HUES64 (cell line): Measurements from ENCODE around the gene IGF1R.
"Not testable (repeated sequence)": the region's sequence is repeated elsewhere in the genome, so short reads cannot be mapped to it uniquely, and the experiment has no call there.

ENCODE experiments used
- H3K27ac ChIP-seq: 2 replicates; pipeline ENCODE4 v1.7.0; 2013; ENCODE audit warnings: low read depth, low read length, inconsistent platforms
- H3K27me3 ChIP-seq: 2 replicates; pipeline ENCODE4 v1.6.1; 2013; ENCODE audit warnings: mild to moderate bottlenecking, low read length; ENCODE audit not compliant: insufficient read depth
- H3K36me3 ChIP-seq: 2 replicates; pipeline ENCODE4 v1.6.1; 2013; ENCODE audit warnings: mild to moderate bottlenecking, low read length; ENCODE audit not compliant: insufficient read depth
- H3K4me1 ChIP-seq: 2 replicates; pipeline ENCODE4 v1.6.1; 2013; ENCODE audit warnings: mild to moderate bottlenecking, low read length, moderate library complexity; ENCODE audit not compliant: insufficient read depth
- H3K4me3 ChIP-seq: 2 replicates; pipeline ENCODE4 v1.5.1; 2013; ENCODE audit warnings: mild to moderate bottlenecking, low read length, moderate library complexity
- H3K9ac ChIP-seq: 2 replicates; pipeline ENCODE4 v1.6.1; 2013; ENCODE audit warnings: mild to moderate bottlenecking, low read depth, low read length
- H3K9me3 ChIP-seq: 2 replicates; pipeline ENCODE4 v1.6.1; 2013; ENCODE audit warnings: low read depth, low read length; ENCODE audit not compliant: insufficient read depth
- WGBS: fragments of 150-250, 120-280 bp; methylation state at CpG from one replicate; pipeline ENCODE4 v1.1.7; 2013; ENCODE audit warnings: missing lambda C conversion rate; 5-methylcytosine and 5-hydroxymethylcytosine counted together

The IGF1R gene

GRCh38 chr15:98955961-98956723 lies 307.8 kb downstream of the IGF1R start:
- Histone ChIP-seq H3K4me3 (no peak overlapping the region), H3K9me3 (no peaks in the 10 kb centered on the region), H3K4me1 (no peaks in the 10 kb centered on the region), H3K27ac (no peak overlapping the region), H3K9ac (no peak overlapping the region), H3K36me3 (peaks cover 96% of the 10 kb centered on the region), H3K27me3 (no peaks in the 10 kb centered on the region)
- WGBS, result 95% methylated on average over 25 of the region's 25 CpGs

GRCh38 chr15:98956796-98957553 lies 308.6 kb downstream of the IGF1R start:
- Histone ChIP-seq H3K4me3 (no peak overlapping the region), H3K27me3 (no peaks in the 10 kb centered on the region), H3K4me1 (no peaks in the 10 kb centered on the region), H3K9ac (no peak overlapping the region), H3K27ac (no peak overlapping the region), H3K9me3 (no peaks in the 10 kb centered on the region; the same call in 1 of the 2 replicates), H3K36me3 (peaks cover 96% of the 10 kb centered on the region)
- 95% methylated on average over 37 of the region's 39 CpGs for WGBS

GRCh38 chr15:98957655-98958054 lies 309.3 kb downstream of the IGF1R start:
- no peaks in the 10 kb centered on the region for H3K4me1 ChIP-seq

GRCh38 chr15:98958076-98958475 lies 309.7 kb downstream of the IGF1R start:
- 94% methylated on average over 11 of the region's 11 CpGs for WGBS
- Histone ChIP-seq H3K4me3 (no peak overlapping the region), H3K27me3 (no peaks in the 10 kb centered on the region), H3K27ac (no peak overlapping the region), H3K36me3 (peaks cover 95% of the 10 kb centered on the region), H3K9ac (no peak overlapping the region), H3K4me1 (no peaks in the 10 kb centered on the region), H3K9me3 (no peaks in the 10 kb centered on the region; the same call in 1 of the 2 replicates)

More at GRCh38 chr15:98957655-98958054, 309.3 kb downstream of the IGF1R start:
- H3K27ac ChIP-seq, result no peak overlapping the region
- no peak overlapping the region for H3K9ac ChIP-seq
- H3K36me3 ChIP-seq, result peaks cover 96% of the 10 kb centered on the region
- H3K4me3 ChIP-seq, result no peak overlapping the region
- WGBS, result 96% methylated on average over 6 of the region's 6 CpGs
- H3K9me3 ChIP-seq, result no peaks in the 10 kb centered on the region; the same call in 1 of the 2 replicates
- H3K27me3 ChIP-seq, result no peaks in the 10 kb centered on the region

- Histone ChIP-seq H3K27ac (no peak overlapping the region), H3K4me3 (no peak overlapping the region), H3K9me3 (no peaks in the 10 kb centered on the region; the same call in 1 of the 2 replicates), H3K9ac (no peak overlapping the region), H3K27me3 (no peaks in the 10 kb centered on the region), H3K36me3 (peaks cover 89% of the 10 kb centered on the region), H3K4me1 (no peaks in the 10 kb centered on the region)
- WGBS, result 97% methylated on average over 22 of the region's 22 CpGs
Observed at GRCh38 chr15:98958918-98959639, 310.7 kb downstream of the IGF1R start.

- Histone ChIP-seq H3K4me1 (no peaks in the 10 kb centered on the region), H3K9me3 (no peaks in the 10 kb centered on the region; the same call in 1 of the 2 replicates), H3K4me3 (no peak overlapping the region), H3K9ac (no peak overlapping the region), H3K27me3 (no peaks in the 10 kb centered on the region), H3K36me3 (peaks cover 83% of the 10 kb centered on the region), H3K27ac (no peak overlapping the region)
- WGBS, result 100% methylated on average over 2 of the region's 3 CpGs
Observed at GRCh38 chr15:98959640-98960007, 311.3 kb downstream of the IGF1R start.

- H3K4me3 ChIP-seq, result no peak overlapping the region
- no peaks in the 10 kb centered on the region for H3K4me1 ChIP-seq
- no peak overlapping the region for H3K27ac ChIP-seq
- whole genome bisulfite sequencing, result 94% methylated on average over 21 of the region's 21 CpGs
- H3K36me3 ChIP-seq, result peaks cover 76% of the 10 kb centered on the region
- no peaks in the 10 kb centered on the region for H3K27me3 ChIP-seq
- no peak overlapping the region for H3K9ac ChIP-seq
- no peaks in the 10 kb centered on the region; the same call in 1 of the 2 replicates for H3K9me3 ChIP-seq
Observed at GRCh38 chr15:98960555-98961050, 312.3 kb downstream of the IGF1R start.

GRCh38 chr15:98963444-98963843 lies 315.1 kb downstream of the IGF1R start:
- 91% methylated on average over 8 of the region's 8 CpGs for WGBS

GRCh38 chr15:98964466-98965133 lies 316.3 kb downstream of the IGF1R start:
- H3K27ac ChIP-seq, result no peak overlapping the region
- no peaks in the 10 kb centered on the region; the same call in 1 of the 2 replicates for H3K9me3 ChIP-seq
- no peaks in the 10 kb centered on the region for H3K4me1 ChIP-seq
- H3K27me3 ChIP-seq, result no peaks in the 10 kb centered on the region
- H3K9ac ChIP-seq, result no peak overlapping the region
- H3K4me3 ChIP-seq, result no peak overlapping the region
- H3K36me3 ChIP-seq, result peaks cover 37% of the 10 kb centered on the region
- WGBS, result 94% methylated on average over 8 of the region's 8 CpGs

More at GRCh38 chr15:98963444-98963843, 315.1 kb downstream of the IGF1R start:
- Histone ChIP-seq H3K27me3 (no peaks in the 10 kb centered on the region), H3K4me1 (no peaks in the 10 kb centered on the region), H3K36me3 (peaks cover 49% of the 10 kb centered on the region), H3K27ac (no peak overlapping the region), H3K4me3 (no peak overlapping the region), H3K9ac (no peak overlapping the region), H3K9me3 (no peaks in the 10 kb centered on the region; the same call in 1 of the 2 replicates)

GRCh38 chr15:98965134-98965491 lies 316.8 kb downstream of the IGF1R start:
- H3K27me3 ChIP-seq, H3K27ac ChIP-seq: not testable (repeated sequence)
- WGBS, result 94% methylated on average over 4 of the region's 4 CpGs

More at GRCh38 chr15:98965134-98965491, 316.8 kb downstream of the IGF1R start:
- not testable (repeated sequence) for H3K4me1 ChIP-seq, H3K9ac ChIP-seq, H3K9me3 ChIP-seq, H3K4me3 ChIP-seq
- peaks cover 32% of the 10 kb centered on the region for H3K36me3 ChIP-seq
